ENCODE results near the gene RAP1A.
"Not testable (repeated sequence)": the region's sequence is repeated elsewhere in the genome, so short reads cannot be mapped to it uniquely, and the experiment has no call there.

RAP1A gene

DNA sequence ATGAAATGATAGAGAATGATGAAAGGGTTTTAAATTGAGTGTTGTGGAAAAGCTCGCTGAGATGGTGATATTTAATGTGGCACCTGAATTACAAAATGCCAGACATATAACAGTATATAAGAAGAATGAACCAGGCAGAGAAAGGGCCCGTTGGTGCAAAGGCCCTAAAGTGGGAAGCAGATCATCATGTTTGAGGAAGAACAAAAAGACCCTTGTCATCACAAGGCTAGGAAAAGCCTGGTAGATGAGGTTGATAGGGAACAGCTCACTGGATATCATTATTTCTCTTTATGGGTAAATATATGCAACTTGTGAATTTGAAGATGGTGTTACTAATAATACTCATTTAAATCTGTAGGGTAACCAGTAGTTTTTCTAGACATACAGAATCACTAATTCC is 11.0 kb downstream of the RAP1A start:
- peak; percentile 35 to 50 (median 43) for DNase-seq

DNA sequence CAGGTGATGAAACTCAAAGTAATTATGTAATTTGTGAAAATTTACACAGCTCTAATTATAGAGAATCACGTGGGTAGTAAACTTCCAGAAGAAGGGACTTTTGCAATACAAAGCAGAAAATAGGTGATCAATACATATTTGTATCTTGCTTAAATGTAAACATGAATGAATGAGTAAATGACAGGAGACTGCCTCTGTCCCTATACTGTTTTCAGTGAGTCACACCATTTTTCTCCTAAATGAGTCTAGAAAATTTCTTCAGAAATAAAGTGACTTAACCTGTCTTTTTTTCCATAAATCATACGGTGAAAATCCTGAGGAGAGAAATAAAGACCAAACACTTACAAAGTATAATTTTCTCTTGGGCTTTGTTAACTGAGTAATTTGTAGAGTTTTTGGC is 11.9 kb downstream of the RAP1A start:
- peak in 1 of 3 donors; percentile 36 for DNase-seq

DNA sequence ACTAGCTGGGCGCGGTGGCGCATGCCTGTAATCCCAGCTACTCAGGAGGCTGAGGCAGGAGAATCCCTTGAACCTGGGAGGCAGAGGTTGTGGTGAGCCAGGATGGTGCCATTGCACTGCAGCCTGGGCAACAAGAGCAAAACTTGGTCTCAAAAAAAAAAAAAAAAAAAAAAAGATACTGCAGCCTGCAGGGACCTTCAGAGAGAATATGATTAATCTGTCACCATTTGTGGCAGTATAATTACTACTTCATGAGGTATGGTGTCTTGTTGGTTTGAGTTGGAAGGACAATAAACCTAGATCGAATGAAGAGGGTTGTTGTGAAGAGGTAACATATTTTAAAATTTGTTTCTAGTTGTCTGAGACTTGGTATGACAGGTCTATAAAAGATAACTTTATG is 13.2 kb downstream of the RAP1A start:
- not testable (repeated sequence) for DNase-seq

DNA sequence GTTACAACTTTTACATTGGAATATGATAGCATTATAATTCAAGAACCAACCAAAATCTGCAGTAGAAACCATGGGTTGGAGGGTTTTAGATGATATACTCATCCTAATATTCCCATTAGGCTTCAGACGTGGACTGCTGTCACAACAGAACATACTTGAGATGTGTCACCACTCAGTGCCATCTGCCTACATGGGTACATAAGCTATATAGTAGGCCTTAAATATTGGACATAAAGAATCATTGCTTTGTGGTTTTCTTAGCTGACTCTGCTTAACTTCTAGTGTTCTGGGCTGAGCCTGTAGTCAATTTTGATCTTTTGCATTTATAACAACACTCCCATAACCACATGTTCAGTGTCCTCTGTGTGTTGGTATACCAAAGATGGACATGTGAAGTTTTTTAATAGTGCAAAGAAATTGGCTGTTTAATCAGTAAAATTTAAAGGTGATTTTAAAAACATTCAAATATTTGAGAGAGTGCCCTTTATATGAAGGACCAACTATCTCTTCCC is 14.2 kb downstream of the RAP1A start:
- DNase-seq = no peak

DNA sequence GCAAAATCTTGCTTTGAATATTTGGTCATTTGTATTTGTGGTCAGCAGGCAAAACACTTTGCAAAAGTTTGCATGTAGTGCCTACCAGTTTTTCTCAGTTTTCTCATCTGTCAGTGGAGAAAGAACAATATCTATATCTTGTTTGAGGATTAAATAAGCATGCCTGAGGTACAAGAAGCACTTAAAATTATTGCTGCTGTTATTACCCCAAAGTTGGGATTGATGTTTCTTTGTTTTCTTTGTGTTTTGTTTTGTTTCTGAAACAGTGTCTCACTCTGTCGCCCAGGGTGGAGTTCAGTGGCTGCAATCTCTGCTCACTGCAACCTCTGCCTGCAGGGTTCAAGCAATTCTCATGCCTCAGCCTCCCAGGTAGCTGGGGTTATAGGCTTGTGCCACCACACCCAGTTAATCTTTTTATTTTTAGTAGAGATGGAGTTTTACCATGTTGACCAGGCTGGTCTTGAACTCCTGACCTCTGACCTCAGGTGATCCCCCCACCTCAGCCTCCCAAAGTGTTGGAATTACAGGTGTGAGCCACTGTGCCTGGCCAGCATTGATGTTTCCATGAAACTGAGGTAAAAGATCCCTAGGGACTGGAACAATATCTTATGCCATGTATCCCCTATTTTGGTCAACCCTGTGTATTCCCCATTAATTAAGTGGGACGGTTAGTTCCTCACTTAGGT is 15.9 kb downstream of the RAP1A start:
- no peak for DNase-seq

DNA sequence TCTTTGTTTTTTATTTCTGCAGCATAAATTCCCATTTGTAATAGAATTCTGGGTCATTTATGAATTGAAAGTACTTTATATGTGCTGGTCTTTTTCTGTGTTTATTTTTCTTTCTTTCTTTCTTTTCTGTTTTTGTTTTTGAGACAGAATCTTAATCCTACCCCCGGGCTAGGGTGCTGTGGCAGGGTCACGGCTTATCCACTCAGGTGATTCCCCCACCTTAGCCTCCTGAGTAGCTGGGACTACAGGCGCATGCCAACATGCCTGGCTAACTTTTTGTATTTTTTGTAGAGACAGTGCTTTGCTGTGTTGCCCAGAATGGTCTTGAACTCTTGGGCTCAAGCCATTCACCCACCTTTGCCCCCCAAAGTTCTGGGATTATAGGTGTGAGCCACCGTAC is 18.7 kb downstream of the RAP1A start:
- DNase-seq = no peak

DNA sequence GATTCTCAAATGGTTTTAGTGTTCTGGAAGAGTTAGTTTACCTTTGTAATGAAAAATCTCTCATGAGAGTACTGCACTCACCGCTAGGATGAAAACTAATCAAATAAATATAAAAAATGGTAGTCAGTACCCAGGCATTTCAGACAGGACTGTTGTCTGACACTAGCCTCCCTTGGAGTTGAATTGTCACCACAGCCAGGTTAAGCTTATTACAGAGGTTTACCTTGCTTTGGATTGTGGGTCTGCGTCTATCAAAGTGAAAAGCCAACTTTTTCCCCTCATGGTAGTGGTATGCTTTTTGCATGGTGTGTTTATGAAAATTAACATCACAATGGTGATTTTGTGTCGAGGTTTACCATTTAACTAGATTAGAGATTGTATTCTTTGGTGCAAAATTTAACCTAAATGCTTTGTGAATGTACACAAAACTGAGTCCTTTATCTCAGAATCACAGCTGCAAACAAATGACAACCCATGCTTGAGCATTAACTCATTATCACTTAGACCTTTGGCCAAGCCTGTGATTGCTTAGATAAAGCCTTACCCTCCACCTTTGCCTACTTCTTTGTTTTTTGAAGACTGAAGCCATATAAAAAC is 20.1 kb downstream of the RAP1A start:
- no peak for DNase-seq

DNA sequence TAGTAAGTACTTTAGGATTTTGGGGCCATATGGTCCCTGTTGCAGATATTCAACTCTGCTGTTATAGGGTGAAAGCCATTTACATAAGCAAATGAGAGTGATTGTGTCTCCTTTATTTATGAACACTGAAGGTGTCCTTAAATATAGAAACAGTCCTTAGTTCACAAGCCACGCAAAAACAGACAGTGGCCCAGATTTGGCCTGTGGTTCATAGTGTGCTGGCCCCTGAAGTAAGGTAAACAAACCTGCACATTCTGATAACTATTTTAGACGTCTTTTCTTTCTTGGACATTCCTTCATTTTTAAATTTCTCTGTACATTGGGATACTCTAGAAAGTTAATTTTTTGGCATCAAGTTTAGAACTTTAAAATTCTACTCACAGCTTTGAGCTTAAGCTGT is 23.5 kb downstream of the RAP1A start:
- DNase-seq = no peak

DNA sequence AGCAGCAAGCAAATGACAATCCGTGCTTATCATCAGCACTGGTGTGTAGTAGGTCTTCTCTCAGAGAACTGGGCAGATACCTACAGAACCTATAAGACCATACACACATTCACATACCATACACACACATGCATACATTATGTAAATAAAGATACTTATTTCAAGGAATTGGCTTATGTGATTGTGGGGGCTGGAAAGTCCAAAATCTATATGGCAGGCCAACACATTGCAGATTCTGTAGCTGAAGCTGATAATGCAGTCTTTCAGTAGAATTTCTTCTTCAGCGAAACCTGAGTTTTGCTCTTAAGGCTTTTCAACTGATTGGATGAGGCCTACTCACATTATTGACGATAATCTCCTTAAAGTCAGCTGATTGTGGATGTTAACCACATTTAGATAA is 24.1 kb downstream of the RAP1A start:
- no peak for DNase-seq

DNA sequence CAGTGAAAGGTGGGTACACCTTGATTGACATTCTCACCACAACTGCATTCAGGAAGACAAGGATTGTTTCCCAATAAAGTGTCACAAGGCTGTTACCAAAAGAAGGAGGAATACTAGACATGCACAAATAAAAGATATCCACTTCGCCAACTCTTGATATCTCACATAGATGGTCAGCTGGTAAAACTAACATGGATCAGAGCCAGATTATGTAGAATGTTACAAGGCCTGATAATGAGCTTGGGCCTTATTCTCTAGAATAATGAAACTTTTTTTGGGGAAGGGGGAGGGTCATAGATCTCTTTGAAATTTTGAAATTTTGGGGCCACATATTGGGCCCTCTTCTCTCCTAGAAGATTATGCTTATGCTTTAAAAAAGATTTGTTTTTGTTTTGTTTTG is 24.9 kb downstream of the RAP1A start:
- DNase-seq = no peak

DNA sequence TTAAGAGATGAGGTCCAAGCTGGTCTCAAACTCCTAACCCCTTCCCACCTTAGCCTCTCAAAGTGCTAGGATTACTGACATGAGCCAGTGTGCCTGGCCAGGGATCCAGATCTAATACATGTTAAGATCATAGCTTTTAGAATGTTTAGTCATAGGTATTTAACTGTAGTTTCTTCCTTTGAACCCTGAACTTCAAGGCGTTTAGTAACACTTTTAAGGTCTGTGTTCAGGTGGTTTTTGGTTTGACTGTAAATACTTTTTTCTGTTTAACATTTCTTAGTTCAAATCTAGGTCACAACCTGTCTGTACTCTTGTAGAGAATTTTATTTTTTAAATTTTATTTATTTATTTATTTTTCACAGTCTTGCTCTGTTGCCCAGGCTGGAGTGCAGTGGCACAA is 28.1 kb downstream of the RAP1A start:
- DNase-seq = no peak

DNA sequence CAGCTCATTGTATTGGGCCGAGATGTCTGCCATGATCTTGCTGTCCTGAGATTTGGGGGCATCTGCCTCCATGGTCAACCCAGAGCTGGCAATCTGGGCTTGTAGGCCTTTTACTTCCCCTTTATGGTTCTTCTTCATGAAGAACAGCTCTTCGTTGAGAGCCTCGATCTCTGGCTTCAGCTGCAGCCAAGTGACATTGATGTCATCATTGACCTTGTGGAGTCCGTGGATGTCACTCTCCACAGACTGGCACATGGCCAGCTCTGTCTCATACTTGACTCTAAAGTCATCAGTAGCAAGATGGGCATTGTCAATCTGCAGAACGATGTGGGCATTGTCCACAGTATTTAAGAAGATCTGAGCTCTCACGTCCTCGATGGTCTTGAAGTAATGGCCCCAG is 29.2 kb downstream of the RAP1A start:
- peak; percentile 51 to 72 (median 62) for DNase-seq

DNA sequence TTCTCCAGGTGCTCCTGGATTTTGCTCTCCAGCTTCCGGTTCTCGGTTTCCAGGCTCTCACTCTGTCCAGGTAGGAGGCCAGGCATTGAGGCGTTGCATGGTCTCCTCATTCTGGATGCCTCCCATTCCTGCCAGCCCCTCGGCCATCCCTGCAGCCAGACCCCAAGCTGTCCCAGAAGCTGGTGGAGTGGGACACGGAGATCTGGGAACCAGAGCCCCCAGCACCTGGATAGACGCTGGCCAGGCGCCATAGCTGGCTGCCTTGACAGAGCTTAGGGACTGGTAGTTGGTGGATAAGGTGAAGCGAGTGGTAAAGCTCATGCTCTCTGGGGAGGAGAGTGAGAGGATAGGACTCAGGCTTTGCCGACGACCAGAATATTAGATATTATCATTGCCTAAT is 29.6 kb downstream of the RAP1A start:
- no peak for DNase-seq

DNA sequence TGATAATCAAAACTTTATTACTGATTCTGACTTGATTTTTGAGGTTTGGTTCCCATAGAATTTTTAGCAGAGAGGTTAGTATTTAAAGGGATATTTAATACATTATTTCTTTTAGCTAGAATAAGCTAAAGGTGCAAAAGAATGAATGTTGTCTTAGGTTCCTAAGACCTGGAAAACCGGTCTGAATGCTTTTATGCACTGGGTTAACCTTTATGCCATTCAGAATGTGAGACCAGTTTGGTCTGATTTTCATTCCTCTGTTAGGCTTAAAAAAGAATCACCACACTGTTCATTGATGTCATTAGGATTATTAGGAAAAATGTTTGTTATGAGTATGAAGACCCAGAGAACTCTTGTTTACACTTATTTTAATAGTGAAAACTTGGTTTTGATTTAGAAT is 30.1 kb downstream of the RAP1A start:
- no peak for DNase-seq

DNA sequence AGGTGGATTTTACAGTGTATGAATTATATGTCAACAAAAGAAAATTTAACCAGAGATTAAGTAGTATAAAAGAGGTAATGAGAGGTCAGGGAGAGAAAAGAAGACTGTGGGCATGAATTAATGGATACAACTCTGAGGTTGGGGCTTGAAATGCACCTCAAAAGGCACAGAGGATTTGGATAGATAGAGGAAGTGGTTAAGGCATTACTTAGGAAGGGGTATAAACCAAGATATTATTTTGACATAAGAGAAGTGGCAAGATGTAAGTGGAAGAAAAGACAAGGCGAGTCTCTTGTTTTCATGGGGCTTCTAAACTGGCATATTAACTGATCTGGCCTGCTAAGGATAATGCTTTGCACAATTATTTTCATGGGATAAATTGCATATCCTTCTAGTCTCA is 34.1 kb downstream of the RAP1A start:
- peak in 1 of 3 donors; percentile 19 for DNase-seq

DNA sequence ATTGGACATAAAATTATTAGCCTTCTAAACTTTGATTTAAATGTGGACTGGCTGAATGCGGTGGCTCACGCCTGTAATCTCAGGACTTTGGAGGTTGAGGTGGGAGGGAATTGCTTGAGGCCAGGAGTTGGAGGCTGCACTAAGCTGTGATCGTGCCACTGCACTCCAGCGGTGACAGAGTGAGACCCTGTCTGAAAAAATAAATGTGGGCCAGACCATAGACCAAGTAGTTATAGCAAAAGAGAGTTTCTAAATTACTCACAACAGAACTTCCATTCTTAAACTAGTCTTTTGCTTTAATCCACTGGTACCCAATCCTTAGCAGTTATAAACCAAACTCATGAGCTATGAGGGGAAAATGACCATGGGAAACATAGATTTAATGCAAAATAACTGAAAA is 35.2 kb downstream of the RAP1A start:
- no peak for DNase-seq

DNA sequence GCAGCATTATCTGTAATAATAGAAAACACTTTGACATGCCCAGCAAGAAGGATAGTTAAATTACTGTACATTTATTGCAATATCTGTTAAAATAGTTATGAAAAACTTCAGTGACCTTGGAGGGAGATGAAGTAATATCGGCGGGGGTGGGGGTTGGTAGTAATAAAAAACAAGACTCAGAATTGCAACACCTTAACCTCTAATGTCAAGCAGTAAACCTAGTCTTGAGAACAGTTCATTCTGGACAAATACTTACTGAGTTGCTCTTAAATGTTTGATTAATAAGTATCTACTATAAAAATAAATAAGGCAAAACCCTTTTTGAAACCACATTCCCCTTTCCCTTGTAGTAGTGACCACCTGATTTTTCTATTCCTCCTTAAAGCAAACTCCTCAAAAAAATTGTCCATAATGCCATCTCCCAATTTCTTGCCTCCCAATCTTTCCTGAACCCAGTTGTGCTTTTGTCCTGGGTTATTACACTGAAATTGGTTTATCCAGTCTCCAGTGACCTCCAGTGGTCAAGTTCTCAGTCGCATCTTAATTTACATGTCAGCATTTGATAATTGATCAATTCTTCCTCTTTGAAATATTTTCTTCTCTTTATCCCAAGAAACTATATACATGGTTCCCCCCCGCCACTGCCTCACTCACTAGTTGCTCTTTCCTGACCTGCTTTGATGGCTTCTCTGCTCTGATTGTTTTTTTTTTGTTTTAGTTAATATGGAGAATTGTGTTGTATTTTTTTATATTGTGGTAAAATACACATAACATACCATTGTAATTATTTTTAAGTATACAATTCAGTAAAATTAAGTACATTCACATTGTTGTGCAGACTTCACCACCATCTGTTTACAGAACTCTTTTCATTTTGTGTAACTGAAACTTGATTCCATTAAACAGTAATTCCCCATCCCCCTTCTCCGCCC is 36.8 kb downstream of the RAP1A start:
- DNase-seq = peak; percentile 59 to 69 (median 64)

DNA sequence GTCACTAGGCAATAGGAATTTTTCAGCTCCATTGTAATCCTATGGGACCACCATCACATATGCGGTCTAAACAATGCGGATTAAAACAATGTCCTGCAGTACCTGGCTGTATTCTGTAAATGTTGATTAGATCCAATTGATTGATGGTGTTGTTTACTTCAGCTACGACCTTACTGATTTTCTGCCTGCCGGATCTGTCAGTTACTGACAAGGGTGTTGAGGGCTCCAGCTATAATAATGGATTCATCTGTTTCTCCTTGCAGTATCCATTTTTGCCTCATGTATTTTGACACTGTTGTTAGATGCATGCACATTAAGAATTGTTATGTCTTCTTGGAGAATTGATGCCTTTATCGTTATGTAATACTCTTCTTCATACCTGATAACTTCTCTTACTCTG is 39.0 kb downstream of the RAP1A start:
- no peak for DNase-seq

DNA sequence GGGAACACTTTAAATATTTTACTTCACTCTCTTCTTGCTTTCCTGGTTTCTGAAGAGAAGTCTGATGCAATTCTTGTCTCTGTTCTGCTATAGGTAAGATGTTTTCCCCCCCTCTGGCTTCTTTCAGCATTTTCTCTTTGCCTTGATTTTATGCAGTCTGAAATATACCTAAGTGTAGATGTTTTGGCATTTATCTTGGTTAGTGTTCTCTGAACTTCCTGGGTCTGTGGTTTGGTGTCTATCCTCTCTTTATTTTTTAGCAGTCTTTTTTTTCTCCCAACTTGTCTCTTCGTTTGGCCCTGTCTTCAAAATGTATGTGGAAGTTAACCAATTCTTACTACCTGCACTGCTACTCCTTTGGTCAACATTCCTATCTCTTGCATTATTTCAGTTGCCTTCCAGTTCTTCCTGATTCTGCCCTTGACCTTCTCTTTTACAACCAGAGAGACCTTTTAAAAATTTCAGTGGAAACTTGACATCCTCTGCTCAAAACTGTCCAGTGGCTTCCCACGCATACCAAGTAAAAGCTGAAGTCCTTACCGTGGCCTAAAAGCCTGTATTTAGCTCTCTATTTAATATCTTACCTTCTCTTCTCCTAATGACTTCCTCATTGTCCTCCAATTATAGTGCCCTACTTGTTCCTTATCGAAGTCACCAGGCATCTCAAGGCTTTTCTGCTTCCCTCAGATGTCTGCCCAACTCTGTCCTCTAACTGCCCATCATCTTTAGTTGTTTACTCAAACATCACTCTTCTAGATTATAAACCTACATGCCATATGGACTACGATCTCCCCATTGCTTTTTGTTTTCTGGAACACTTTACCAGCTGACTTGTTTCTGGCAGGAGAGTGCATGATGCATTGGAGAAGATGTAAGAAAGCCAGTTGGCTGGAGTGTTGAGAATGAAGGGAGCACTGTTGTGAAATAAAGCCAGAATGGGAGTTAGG is 40.9 kb downstream of the RAP1A start:
- peak; percentile 6 to 28 (median 27) for DNase-seq

DNA sequence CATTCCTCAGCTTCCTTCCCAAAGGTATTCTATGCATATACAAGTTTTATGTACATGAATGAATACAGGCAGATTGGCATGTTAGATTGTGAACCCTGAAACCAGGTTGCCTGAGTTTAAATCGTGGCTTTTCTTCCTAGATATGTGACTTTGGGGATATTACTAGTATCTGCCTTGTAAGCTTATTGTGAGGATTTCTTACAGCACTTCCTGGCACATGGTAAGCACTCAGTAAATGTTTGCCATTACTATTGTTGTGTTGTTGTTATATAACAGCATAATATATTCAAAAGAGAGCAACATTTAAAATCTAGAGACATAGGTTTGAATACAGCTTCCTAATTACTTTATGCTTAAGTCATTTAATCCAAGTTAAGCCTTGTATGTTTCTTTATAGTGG is 45.1 kb downstream of the RAP1A start:
- DNase-seq = no peak

DNA sequence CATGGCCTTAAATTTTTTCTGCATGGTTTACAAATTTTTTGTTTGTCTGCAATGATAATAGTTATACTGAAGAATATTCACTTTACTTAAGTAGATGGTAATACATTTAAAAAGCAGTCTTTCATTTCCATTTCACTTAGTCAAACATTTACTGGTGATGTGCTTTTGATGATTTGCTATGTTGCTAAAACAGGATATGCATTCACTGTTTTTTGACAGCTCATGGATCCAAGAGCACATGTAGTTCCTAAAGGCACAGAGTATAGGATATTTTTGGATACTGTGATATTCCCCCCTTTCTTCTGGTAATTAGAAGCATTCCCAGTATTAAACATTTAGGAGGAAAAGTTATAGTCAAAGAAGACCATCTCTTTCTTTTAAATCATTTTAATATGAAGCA is 45.9 kb downstream of the RAP1A start:
- no peak for DNase-seq

DNA sequence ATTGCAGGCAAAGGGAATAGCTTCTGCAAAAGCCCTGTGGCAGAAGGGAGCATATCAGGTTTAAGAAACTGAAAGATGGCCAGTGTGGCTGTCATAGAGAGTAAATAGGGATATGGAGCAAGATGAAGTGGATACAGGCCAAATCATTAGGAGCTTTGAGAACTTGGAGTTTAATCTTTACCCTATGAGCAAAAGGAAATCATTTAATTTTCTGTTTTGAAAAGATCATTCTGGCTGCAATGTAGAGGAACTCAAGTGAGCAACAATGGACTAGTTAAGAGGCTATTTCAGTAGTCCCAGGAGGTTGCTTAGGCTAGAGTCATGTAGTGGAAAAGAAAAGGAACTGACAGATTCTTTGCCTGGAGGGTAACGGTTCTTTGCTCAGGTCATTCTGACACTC is 47.2 kb downstream of the RAP1A start:
- DNase-seq = no peak

DNA sequence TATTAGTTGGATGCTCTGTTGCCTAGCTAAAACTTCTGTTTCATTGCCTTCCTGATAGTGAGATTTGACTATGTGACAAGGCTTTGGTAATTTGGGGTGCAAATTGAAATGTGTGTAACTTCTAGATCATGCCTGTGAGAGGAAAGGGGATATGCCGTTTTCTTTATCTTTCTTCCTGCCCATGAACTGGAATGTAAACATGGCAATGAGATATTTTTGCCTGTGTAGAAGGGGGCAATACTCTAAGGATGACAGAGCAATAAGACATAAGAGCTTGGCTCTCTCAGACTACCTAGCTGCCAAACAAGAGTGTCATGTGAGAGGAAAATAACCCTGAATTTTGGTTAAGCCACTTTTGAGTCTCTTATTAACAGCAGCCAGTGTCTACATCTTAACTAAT is 49.7 kb downstream of the RAP1A start:
- DNase-seq = no peak

Data from suppressor macrophage treated with lipopolysaccharide for 1 hour (primary cell).